DOHH2 (cell line): Measurements from ENCODE around the gene COL4A2.

Source experiments
- H3F3A ChIP-seq: fragments of 200-600 bp; sonication (generic), shearing (Covaris generic); 2 replicates; pipeline ENCODE4 v1.6.0; 2016; ENCODE audit warnings: antibody characterized with exemption, mild to moderate bottlenecking; ENCODE audit not compliant: control insufficient read depth, insufficient read depth
- H3K27ac ChIP-seq: fragments of 200-600 bp; sonication (generic); 2 replicates; pipeline ENCODE4 v1.5.1; 2014; ENCODE audit warnings: low read depth, mild to moderate bottlenecking, low read length, moderate library complexity
- H3K27me3 ChIP-seq: fragments of 200-600 bp; sonication (generic); 2 replicates; pipeline ENCODE4 v1.6.1; 2014; ENCODE audit warnings: mild to moderate bottlenecking, low read length, mixed read lengths; ENCODE audit not compliant: control insufficient read depth
- H3K36me3 ChIP-seq: fragments of 200-600 bp; sonication (generic); 2 replicates; pipeline ENCODE4 v1.6.1; 2014; ENCODE audit warnings: mild to moderate bottlenecking, low read length, moderate library complexity, mixed read lengths; ENCODE audit not compliant: control insufficient read depth
- H3K4me1 ChIP-seq: fragments of 200-600 bp; sonication (generic); 2 replicates; pipeline ENCODE4 v1.6.1; 2014; ENCODE audit warnings: mild to moderate bottlenecking, low read length, mixed read lengths; ENCODE audit not compliant: control insufficient read depth
- H3K4me2 ChIP-seq: fragments of 200-600 bp; sonication (generic); 2 replicates; pipeline ENCODE4 v1.6.0; 2014; ENCODE audit warnings: mild to moderate bottlenecking, low read length, moderate library complexity
- H3K4me3 ChIP-seq: fragments of 200-600 bp; sonication (generic); 2 replicates; pipeline ENCODE4 v1.5.1; 2014; ENCODE audit warnings: mild to moderate bottlenecking, low read length, mixed read lengths
- H3K79me2 ChIP-seq: fragments of 200-600 bp; sonication (generic); 2 replicates; pipeline ENCODE4 v1.6.1; 2014; ENCODE audit warnings: mild to moderate bottlenecking, low read length, mixed read lengths; ENCODE audit not compliant: control insufficient read depth
- H3K9me2 ChIP-seq: fragments of 200-600 bp; sonication (generic); replicated peaks from 2 replicates; pipeline ENCODE4 v1.6.1; 2014; ENCODE audit warnings: mild to moderate bottlenecking, low read length, mixed read lengths; ENCODE audit not compliant: control insufficient read depth
- H3K9me3 ChIP-seq: fragments of 200-600 bp; sonication (generic); 2 replicates; pipeline ENCODE4 v1.6.1; 2014; ENCODE audit warnings: antibody characterized with exemption, low read length, mixed read lengths; ENCODE audit not compliant: control insufficient read depth, insufficient read depth
- H4K20me1 ChIP-seq: fragments of 200-600 bp; sonication (generic); 2 replicates; pipeline ENCODE4 v1.6.0; 2014; ENCODE audit warnings: low read depth, mild to moderate bottlenecking, antibody characterized with exemption, low read length, moderate library complexity; ENCODE audit not compliant: control insufficient read depth, insufficient read depth
- EZH2phosphoT487 ChIP-seq: fragments of 200-600 bp; sonication (generic); IDR thresholded peaks from 2 replicates; pipeline ENCODE4 v1.6.1; 2017; ENCODE audit warnings: borderline replicate concordance, mild to moderate bottlenecking, antibody characterized with exemption, low read length, moderate library complexity, mixed read lengths
- TF ChIP-seq, protein P1 (sequence below): fragments of 200-600 bp; sonication (generic); IDR thresholded peaks from one replicate; pipeline ENCODE4 v1.5.1; 2014; ENCODE audit warnings: antibody characterized with exemption, mild to moderate bottlenecking, low read depth, low read length; ENCODE audit not compliant: poor library complexity, severe bottlenecking

The COL4A2 gene

GRCh38 chr13:110557082-110557481 lies 250.0 kb downstream of the COL4A2 start:
- Histone ChIP-seq H3K4me1 (peaks cover 11% of the 10 kb centered on the region; the same call in 1 of the 2 replicates), H4K20me1 (no peaks in the 10 kb centered on the region), H3K79me2 (no peaks in the 10 kb centered on the region), H3F3A (peaks cover 7% of the 10 kb centered on the region; the same call in 1 of the 2 replicates), H3K4me2 (no peak overlapping the region), H3K36me3 (no peaks in the 10 kb centered on the region), H3K27me3 (peaks cover 22% of the 10 kb centered on the region), H3K9me3 (no peaks in the 10 kb centered on the region), H3K27ac (no peak overlapping the region), H3K4me3 (no peak overlapping the region), H3K9me2 (no peaks in the 10 kb centered on the region)
- no peak for TF ChIP-seq EZH2phosphoT487
- TF ChIP-seq, protein P1, sequence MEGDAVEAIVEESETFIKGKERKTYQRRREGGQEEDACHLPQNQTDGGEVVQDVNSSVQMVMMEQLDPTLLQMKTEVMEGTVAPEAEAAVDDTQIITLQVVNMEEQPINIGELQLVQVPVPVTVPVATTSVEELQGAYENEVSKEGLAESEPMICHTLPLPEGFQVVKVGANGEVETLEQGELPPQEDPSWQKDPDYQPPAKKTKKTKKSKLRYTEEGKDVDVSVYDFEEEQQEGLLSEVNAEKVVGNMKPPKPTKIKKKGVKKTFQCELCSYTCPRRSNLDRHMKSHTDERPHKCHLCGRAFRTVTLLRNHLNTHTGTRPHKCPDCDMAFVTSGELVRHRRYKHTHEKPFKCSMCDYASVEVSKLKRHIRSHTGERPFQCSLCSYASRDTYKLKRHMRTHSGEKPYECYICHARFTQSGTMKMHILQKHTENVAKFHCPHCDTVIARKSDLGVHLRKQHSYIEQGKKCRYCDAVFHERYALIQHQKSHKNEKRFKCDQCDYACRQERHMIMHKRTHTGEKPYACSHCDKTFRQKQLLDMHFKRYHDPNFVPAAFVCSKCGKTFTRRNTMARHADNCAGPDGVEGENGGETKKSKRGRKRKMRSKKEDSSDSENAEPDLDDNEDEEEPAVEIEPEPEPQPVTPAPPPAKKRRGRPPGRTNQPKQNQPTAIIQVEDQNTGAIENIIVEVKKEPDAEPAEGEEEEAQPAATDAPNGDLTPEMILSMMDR: no peak

DNA sequence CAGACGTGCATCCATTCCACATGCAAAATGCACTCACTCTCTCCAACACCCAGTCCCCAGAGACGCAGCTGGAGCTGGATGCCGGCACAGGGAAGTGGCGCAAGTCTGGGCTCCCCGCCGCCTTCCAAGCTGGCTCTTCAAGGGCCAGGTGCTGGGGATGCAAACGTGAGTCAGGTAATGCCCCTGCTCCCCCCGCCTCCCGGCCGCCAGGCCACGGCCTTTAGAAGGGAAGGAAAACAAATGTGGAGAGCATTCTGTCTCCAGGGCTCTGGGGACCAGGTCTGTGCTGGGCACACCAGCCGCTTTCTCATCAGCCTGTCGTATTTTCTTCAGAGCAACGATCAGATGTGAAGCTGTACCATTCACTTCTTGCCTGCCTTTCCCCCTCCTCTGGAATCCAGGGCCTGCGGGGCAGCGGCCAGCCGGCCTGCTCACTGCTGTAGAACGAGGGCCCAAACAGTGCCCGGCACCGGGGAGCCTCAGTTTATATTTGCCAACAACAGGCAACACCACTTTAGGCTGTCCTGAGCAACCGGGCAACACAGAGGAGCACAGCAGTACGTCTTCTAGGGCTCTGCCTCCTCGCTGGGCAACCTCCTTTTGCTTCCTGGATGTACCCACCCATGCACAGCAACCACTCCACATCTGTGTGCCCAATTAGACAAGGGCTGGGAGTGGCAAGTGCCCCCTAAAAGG lies 250.7 kb downstream of the COL4A2 start:
- Histone ChIP-seq H3K27ac (no peak overlapping the region), H3K36me3 (no peaks in the 10 kb centered on the region), H3K4me1 (peaks cover 11% of the 10 kb centered on the region), H3K9me2 (no peaks in the 10 kb centered on the region), H3K9me3 (no peaks in the 10 kb centered on the region), H3K79me2 (no peaks in the 10 kb centered on the region), H3K27me3 (peaks cover 29% of the 10 kb centered on the region), H3K4me3 (no peak overlapping the region), H4K20me1 (no peaks in the 10 kb centered on the region), H3K4me2 (no peak overlapping the region), H3F3A (peaks cover 7% of the 10 kb centered on the region; the same call in 1 of the 2 replicates)
- TF ChIP-seq, protein P1: no peak
- TF ChIP-seq EZH2phosphoT487: no peak

DNA sequence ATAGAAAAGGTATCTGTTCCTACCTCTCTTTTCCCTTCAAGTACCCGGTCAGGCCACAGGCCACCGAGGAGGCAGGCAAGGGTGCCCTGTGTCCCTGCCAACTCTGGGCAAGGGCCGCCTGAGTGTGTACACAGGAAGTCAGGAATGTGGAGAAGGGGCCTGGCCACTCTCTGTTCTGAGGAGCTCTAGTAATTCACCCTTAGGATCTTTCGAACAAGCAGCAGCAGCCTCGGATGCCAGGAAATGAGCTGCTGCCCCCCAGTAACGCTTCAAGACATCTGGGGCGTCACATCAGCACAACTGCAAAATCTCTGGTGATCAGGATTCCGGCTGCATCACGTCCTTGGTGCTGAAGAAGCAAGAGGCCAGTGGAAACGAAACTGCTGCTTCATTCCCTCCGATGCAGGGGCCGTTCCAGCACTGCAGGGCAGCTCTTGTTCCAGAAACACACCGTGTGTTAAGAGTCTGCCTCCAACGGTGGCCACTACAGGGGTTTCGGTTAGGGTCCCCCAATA lies 252.4 kb downstream of the COL4A2 start:
- no peaks in the 10 kb centered on the region for H3K79me2 ChIP-seq
- no peaks in the 10 kb centered on the region for H4K20me1 ChIP-seq
- no peaks in the 10 kb centered on the region for H3K36me3 ChIP-seq
- no peaks in the 10 kb centered on the region for H3K9me3 ChIP-seq
- no peak for TF ChIP-seq EZH2phosphoT487
- TF ChIP-seq, protein P1: no peak
- no peak overlapping the region for H3K4me3 ChIP-seq
- no peaks in the 10 kb centered on the region for H3K9me2 ChIP-seq
- H3K27ac ChIP-seq: no peak overlapping the region
- H3K27me3 ChIP-seq: peaks cover 40% of the 10 kb centered on the region
- peaks cover 11% of the 10 kb centered on the region for H3K4me1 ChIP-seq
- no peak overlapping the region for H3K4me2 ChIP-seq
- peaks cover 7% of the 10 kb centered on the region; the same call in 1 of the 2 replicates for H3F3A ChIP-seq
